ENCODE results near the gene PNMA1.

PNMA1 gene

GRCh38 chr14:73722581-73722980 is 8.4 kb upstream of the PNMA1 start:
- TF ChIP-seq NFIC (IDR thresholded peaks at IDR 0.05) (no peak), REST (IDR thresholded peaks at IDR 0.05; ENCODE audit: low read depth) (no peak), MAX (IDR thresholded peaks at IDR 0.05) (no peak), TEAD4 (IDR thresholded peaks at IDR 0.05) (no peak), RAD21 (IDR thresholded peaks at IDR 0.05; ENCODE audit: low read depth) (no peak), EGR1 (IDR thresholded peaks at IDR 0.05) (no peak), TCF12 (IDR thresholded peaks at IDR 0.05; ENCODE audit: low read depth) (no peak), CEBPB (IDR thresholded peaks at IDR 0.05) (no peak), USF1 (IDR thresholded peaks at IDR 0.05) (no peak), TAF1 (IDR thresholded peaks at IDR 0.05; ENCODE audit: low read depth) (no peak), CREB1 (IDR thresholded peaks at IDR 0.05; ENCODE audit: low read depth) (no peak), EP300 (IDR thresholded peaks at IDR 0.05; ENCODE audit: borderline replicate concordance) (no peak), YY1 (IDR thresholded peaks at IDR 0.05; ENCODE audit: low read depth) (no peak)

- no peak for TF ChIP-seq EP300 (IDR thresholded peaks at IDR 0.05; ENCODE audit: borderline replicate concordance)
- TF ChIP-seq REST (IDR thresholded peaks at IDR 0.05; ENCODE audit: low read depth), result no peak
- no peak for TF ChIP-seq ZBTB7A (IDR thresholded peaks at IDR 0.05; ENCODE audit: low read depth)
- TF ChIP-seq MAX (IDR thresholded peaks at IDR 0.05), result no peak
- TF ChIP-seq EGR1 (IDR thresholded peaks at IDR 0.05), result no peak
- TF ChIP-seq TEAD4 (IDR thresholded peaks at IDR 0.05), result no peak
- no peak for TF ChIP-seq TCF12 (IDR thresholded peaks at IDR 0.05; ENCODE audit: low read depth)
- TF ChIP-seq NFIC (IDR thresholded peaks at IDR 0.05), result no peak
- TF ChIP-seq CEBPB (IDR thresholded peaks at IDR 0.05), result no peak
- no peak for TF ChIP-seq RAD21 (IDR thresholded peaks at IDR 0.05; ENCODE audit: low read depth)
- no peak for TF ChIP-seq CREB1 (IDR thresholded peaks at IDR 0.05; ENCODE audit: low read depth)
- no peak for TF ChIP-seq TAF1 (IDR thresholded peaks at IDR 0.05; ENCODE audit: low read depth)
- TF ChIP-seq FOXM1 (IDR thresholded peaks at IDR 0.05; ENCODE audit: borderline replicate concordance, low read depth), result no peak
- TF ChIP-seq YY1 (IDR thresholded peaks at IDR 0.05; ENCODE audit: low read depth), result no peak
- no peak for TF ChIP-seq USF1 (IDR thresholded peaks at IDR 0.05)
These were observed 7.1 kb upstream of the PNMA1 start for GRCh38 chr14:73721101-73721821.

GRCh38 chr14:73720636-73721035 is 6.5 kb upstream of the PNMA1 start:
- no peak for TF ChIP-seq RAD21 (IDR thresholded peaks at IDR 0.05; ENCODE audit: low read depth)

GRCh38 chr14:73719791-73720190 is 5.6 kb upstream of the PNMA1 start:
- no peak for TF ChIP-seq CEBPB (IDR thresholded peaks at IDR 0.05)
- no peak for TF ChIP-seq TCF12 (IDR thresholded peaks at IDR 0.05; ENCODE audit: low read depth)
- TF ChIP-seq NFIC (IDR thresholded peaks at IDR 0.05), result no peak
- no peak for TF ChIP-seq FOXM1 (IDR thresholded peaks at IDR 0.05; ENCODE audit: borderline replicate concordance, low read depth)
- no peak for TF ChIP-seq TEAD4 (IDR thresholded peaks at IDR 0.05)
- no peak for TF ChIP-seq TAF1 (IDR thresholded peaks at IDR 0.05; ENCODE audit: low read depth)
- TF ChIP-seq REST (IDR thresholded peaks at IDR 0.05; ENCODE audit: low read depth), result no peak
- no peak for TF ChIP-seq USF1 (IDR thresholded peaks at IDR 0.05)
- TF ChIP-seq CREB1 (IDR thresholded peaks at IDR 0.05; ENCODE audit: low read depth), result no peak
- TF ChIP-seq EP300 (IDR thresholded peaks at IDR 0.05; ENCODE audit: borderline replicate concordance), result no peak
- no peak for TF ChIP-seq RAD21 (IDR thresholded peaks at IDR 0.05; ENCODE audit: low read depth)
- TF ChIP-seq MAX (IDR thresholded peaks at IDR 0.05), result no peak
- no peak for TF ChIP-seq ZBTB7A (IDR thresholded peaks at IDR 0.05; ENCODE audit: low read depth)
- no peak for TF ChIP-seq YY1 (IDR thresholded peaks at IDR 0.05; ENCODE audit: low read depth)
- no peak for TF ChIP-seq EGR1 (IDR thresholded peaks at IDR 0.05)

Data from Ishikawa (cell line).